ENCODE results near the gene IQCN. TPM values are rescaled to one million over a fixed set of nuclear protein-coding genes. Genes with fewer than 3 reads are reported as not detected.

IQCN gene
- total RNA-seq, 2 donors from 2014 or later: 8.7 to 29.2 TPM

- TF ChIP-seq CTCF (IDR thresholded peaks at IDR 0.05): no peak
- DNase-seq (ENCODE audit: low spot score) (no peak), ATAC-seq (ENCODE audit: insufficient number of reproducible peaks, low FRiP score, low read depth) (no peak)
- H3K27me3 ChIP-seq (replicated peaks; ENCODE audit: insufficient read depth): no peaks in the 10 kb centered on the region
- no peak overlapping the region for H3K4me3 ChIP-seq
- no peaks in the 10 kb centered on the region for H3K9me3 ChIP-seq
- H3K4me1 ChIP-seq (ENCODE audit: control insufficient read depth in 1 of 2, low read depth in 2 of 2): peaks cover 19 to 33% of the 10 kb centered on the region in 2 donors
- H3K36me3 ChIP-seq: no peaks in the 10 kb centered on the region
- no peak overlapping the region for H3K27ac ChIP-seq
Measured at GRCh38 chr19:18295034-18295451, 20.8 kb upstream of the IQCN start.

GRCh38 chr19:18294467-18294864, 20.2 kb upstream of the IQCN start:
- no peaks in the 10 kb centered on the region for H3K36me3 ChIP-seq
- TF ChIP-seq CTCF (IDR thresholded peaks at IDR 0.05): no peak
- ATAC-seq (ENCODE audit: insufficient number of reproducible peaks, low FRiP score, low read depth): no peak
- H3K27ac ChIP-seq: peak overlapping the region; percentile 99 to 100
- H3K27me3 ChIP-seq (replicated peaks; ENCODE audit: insufficient read depth): no peaks in the 10 kb centered on the region
- peaks cover 20 to 33% of the 10 kb centered on the region in 2 donors for H3K4me1 ChIP-seq (ENCODE audit: control insufficient read depth in 1 of 2, low read depth in 2 of 2)
- no peak for DNase-seq (ENCODE audit: low spot score)
- no peak overlapping the region for H3K4me3 ChIP-seq
- H3K9me3 ChIP-seq: no peaks in the 10 kb centered on the region

GRCh38 chr19:18293642-18294466, 19.6 kb upstream of the IQCN start:
- H3K4me3 ChIP-seq: peak overlapping the region; percentile 93
- no peak for TF ChIP-seq CTCF (IDR thresholded peaks at IDR 0.05)
- ATAC-seq (ENCODE audit: insufficient number of reproducible peaks, low FRiP score, low read depth): no peak
- H3K9me3 ChIP-seq: no peaks in the 10 kb centered on the region
- peaks cover 20 to 33% of the 10 kb centered on the region in 2 donors for H3K4me1 ChIP-seq (ENCODE audit: control insufficient read depth in 1 of 2, low read depth in 2 of 2)
- no peak for DNase-seq (ENCODE audit: low spot score)
- no peaks in the 10 kb centered on the region for H3K36me3 ChIP-seq
- peak overlapping the region; percentile 99 to 100 for H3K27ac ChIP-seq
- no peaks in the 10 kb centered on the region for H3K27me3 ChIP-seq (replicated peaks; ENCODE audit: insufficient read depth)

GRCh38 chr19:18292810-18293641, 18.8 kb upstream of the IQCN start:
- Histone ChIP-seq H3K4me3 (peak overlapping the region; percentile 93), H3K27me3 (replicated peaks; ENCODE audit: insufficient read depth) (no peaks in the 10 kb centered on the region), H3K9me3 (no peaks in the 10 kb centered on the region), H3K36me3 (no peaks in the 10 kb centered on the region), H3K27ac (peak overlapping the region; percentile 99 to 100), H3K4me1 (ENCODE audit: control insufficient read depth in 1 of 2, low read depth in 2 of 2) (peaks cover 20 to 38% of the 10 kb centered on the region in 2 donors)
- TF ChIP-seq CTCF (IDR thresholded peaks at IDR 0.05): no peak
- peak; percentile 37 for ATAC-seq (ENCODE audit: insufficient number of reproducible peaks, low FRiP score, low read depth)
- peak; percentile 61 for DNase-seq (ENCODE audit: low spot score)

- peak overlapping the region; percentile 93 for H3K4me3 ChIP-seq
- TF ChIP-seq CTCF (IDR thresholded peaks at IDR 0.05): no peak
- ATAC-seq (ENCODE audit: insufficient number of reproducible peaks, low FRiP score, low read depth): no peak
Measured at GRCh38 chr19:18292462-18292809, 18.2 kb upstream of the IQCN start.

More at GRCh38 chr19:18292462-18292809, 18.2 kb upstream of the IQCN start:
- Histone ChIP-seq H3K36me3 (no peaks in the 10 kb centered on the region), H3K27ac (peak overlapping the region; percentile 99 to 100), H3K27me3 (replicated peaks; ENCODE audit: insufficient read depth) (no peaks in the 10 kb centered on the region), H3K4me1 (ENCODE audit: control insufficient read depth in 1 of 2, low read depth in 2 of 2) (peaks cover 20 to 41% of the 10 kb centered on the region in 2 donors), H3K9me3 (no peaks in the 10 kb centered on the region)
- no peak for DNase-seq (ENCODE audit: low spot score)

Data from thoracic aorta (tissue), 2 donors.